Measurements from ENCODE around the gene MCRIP1.
"Not testable (repeated sequence)": the region's sequence is repeated elsewhere in the genome, so short reads cannot be mapped to it uniquely, and the experiment has no call there.

MCRIP1 gene

GRCh38 chr17:81843713-81844326, 10.7 kb upstream of the MCRIP1 start:
- H3K27ac ChIP-seq, result no peak overlapping the region
- no peak for DNase-seq (ENCODE audit: low spot score)
- H3K4me3 ChIP-seq, result no peak overlapping the region
- no peak for TF ChIP-seq CTCF (IDR thresholded peaks at IDR 0.05)

GRCh38 chr17:81842725-81843504, 9.8 kb upstream of the MCRIP1 start:
- Histone ChIP-seq H3K4me3 (no peak overlapping the region), H3K27ac (no peak overlapping the region)
- DNase-seq (ENCODE audit: low spot score), result no peak
- TF ChIP-seq CTCF (IDR thresholded peaks at IDR 0.05), result no peak

- Histone ChIP-seq H3K4me3 (no peak overlapping the region), H3K27ac (no peak overlapping the region)
- no peak for TF ChIP-seq CTCF (IDR thresholded peaks at IDR 0.05)
- no peak for DNase-seq (ENCODE audit: low spot score)
Measured at GRCh38 chr17:81842378-81842724, 9.3 kb upstream of the MCRIP1 start.

GRCh38 chr17:81841866-81842265, 8.8 kb upstream of the MCRIP1 start:
- Histone ChIP-seq H3K27ac (no peak overlapping the region), H3K4me3 (no peak overlapping the region)
- DNase-seq (ENCODE audit: low spot score), result no peak
- TF ChIP-seq CTCF (IDR thresholded peaks at IDR 0.05), result no peak

- TF ChIP-seq CTCF (IDR thresholded peaks at IDR 0.05), result no peak
- no peak overlapping the region for H3K27ac ChIP-seq
- H3K4me3 ChIP-seq, result no peak overlapping the region
- DNase-seq (ENCODE audit: low spot score), result no peak
Measured at GRCh38 chr17:81840826-81841778, 8.0 kb upstream of the MCRIP1 start.

- not testable (repeated sequence) for H3K27ac ChIP-seq; DNase-seq (ENCODE audit: low spot score); H3K4me3 ChIP-seq
Measured at GRCh38 chr17:81840059-81840458, 7.0 kb upstream of the MCRIP1 start.

GRCh38 chr17:81839301-81839700, 6.2 kb upstream of the MCRIP1 start:
- no peak overlapping the region for H3K27ac ChIP-seq
- no peak for DNase-seq (ENCODE audit: low spot score)
- TF ChIP-seq CTCF (IDR thresholded peaks at IDR 0.05), result no peak
- no peak overlapping the region for H3K4me3 ChIP-seq
